ENCODE data around the gene SLC15A5.

DNA sequence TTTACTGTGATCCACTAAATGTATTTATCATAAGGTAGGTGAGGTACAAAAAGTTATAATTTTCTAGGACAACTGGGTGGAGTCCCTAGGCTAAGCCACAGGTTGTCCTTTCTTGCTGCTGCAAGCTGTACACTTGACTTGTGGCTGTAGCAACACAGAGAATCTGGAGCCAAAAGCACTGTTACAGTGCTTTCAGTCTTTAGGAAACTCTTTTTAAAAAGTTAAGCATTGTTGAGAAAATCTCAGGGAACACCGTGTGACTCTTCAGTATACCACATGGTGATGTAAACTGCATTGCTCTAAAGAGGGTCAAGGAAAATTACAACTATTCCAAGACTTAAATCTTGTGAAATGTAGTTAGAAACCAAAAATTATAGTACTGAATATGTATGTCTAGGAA is 11.4 kb downstream of the SLC15A5 start:
- no peak for TF ChIP-seq POLR2A (IDR thresholded peaks at IDR 0.05)
- TF ChIP-seq, protein P1, sequence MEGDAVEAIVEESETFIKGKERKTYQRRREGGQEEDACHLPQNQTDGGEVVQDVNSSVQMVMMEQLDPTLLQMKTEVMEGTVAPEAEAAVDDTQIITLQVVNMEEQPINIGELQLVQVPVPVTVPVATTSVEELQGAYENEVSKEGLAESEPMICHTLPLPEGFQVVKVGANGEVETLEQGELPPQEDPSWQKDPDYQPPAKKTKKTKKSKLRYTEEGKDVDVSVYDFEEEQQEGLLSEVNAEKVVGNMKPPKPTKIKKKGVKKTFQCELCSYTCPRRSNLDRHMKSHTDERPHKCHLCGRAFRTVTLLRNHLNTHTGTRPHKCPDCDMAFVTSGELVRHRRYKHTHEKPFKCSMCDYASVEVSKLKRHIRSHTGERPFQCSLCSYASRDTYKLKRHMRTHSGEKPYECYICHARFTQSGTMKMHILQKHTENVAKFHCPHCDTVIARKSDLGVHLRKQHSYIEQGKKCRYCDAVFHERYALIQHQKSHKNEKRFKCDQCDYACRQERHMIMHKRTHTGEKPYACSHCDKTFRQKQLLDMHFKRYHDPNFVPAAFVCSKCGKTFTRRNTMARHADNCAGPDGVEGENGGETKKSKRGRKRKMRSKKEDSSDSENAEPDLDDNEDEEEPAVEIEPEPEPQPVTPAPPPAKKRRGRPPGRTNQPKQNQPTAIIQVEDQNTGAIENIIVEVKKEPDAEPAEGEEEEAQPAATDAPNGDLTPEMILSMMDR (IDR thresholded peaks at IDR 0.05) = no peak
- TF ChIP-seq POLR2AphosphoS5 (IDR thresholded peaks at IDR 0.05) = no peak
- TF ChIP-seq EP300 (IDR thresholded peaks at IDR 0.05) = no peak

Data from suprapubic skin (tissue), 4 donors.